Measurements from ENCODE around the gene PPME1.

DNA sequence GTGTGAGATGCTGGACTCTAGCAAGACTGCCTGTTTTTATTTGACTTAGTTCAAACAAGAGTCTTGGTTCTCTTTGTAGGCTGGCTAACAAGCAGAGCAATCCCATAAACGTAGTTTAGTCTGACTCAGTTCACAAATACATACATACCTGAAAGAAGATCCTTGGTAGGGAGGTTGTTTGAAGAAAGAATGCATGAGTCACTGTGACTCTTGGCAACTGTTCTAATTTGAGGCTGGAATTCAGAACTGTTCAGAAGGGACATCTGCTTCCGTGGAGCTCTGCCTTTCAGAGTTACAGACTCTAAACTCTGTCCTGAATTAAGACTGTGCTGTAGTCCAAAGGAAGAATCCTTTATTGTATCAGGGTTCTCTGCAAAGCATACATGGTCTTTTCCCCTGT, 32.5 kb upstream of the PPME1 start:
- TF ChIP-seq EZH2phosphoT487 (IDR thresholded peaks at IDR 0.05; ENCODE audit: borderline replicate concordance, low read depth, low read length): no peak
- TF ChIP-seq CTCF (conservative IDR thresholded peaks at IDR 0.05; ENCODE audit: low read length): no peak
